Thyroid gland (tissue), 4 donors: ENCODE results near the gene VWA5B2.

Experiments used
- POLR2A ChIP-seq, 2 donors: fragments of 450-650 bp; IDR thresholded peaks; one replicate each; pipeline ENCODE4 v1.6.1; 2017; ENCODE audit warnings: antibody characterized with exemption in 2 of 2, mild to moderate bottlenecking in 2 of 2, moderate library complexity in 1 of 2
- TF ChIP-seq, protein P1 (sequence below), 6 experiments: fragments of 200-600 bp in 3 of 6; fragments of 450-650 bp in 3 of 6; sonication (generic) in 3 of 6; IDR thresholded peaks; one replicate each; pipeline ENCODE4 v1.5.1; 2016 to 2019; ENCODE audit warnings: antibody characterized with exemption in 6 of 6, mild to moderate bottlenecking in 2 of 6, inconsistent platforms in 1 of 6, moderate library complexity in 1 of 6

DNA sequence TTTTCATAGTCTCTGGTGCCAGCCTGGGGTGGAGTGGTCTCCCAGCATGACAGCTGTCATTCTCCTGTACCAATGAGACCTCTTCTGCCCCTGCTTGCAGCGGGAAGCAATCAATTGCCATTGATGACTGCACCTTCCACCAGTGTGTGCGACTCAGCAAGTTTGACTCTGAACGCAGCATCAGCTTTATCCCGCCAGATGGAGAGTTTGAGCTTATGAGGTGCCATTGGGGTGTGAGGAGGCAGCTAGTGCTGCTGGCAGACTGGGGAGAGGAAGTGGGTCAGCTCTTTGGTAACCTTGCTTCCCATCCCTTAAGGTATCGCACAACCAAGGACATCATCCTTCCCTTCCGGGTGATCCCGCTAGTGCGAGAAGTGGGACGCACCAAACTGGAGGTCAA lies 47.8 kb upstream of the VWA5B2 start:
- TF ChIP-seq POLR2A (IDR thresholded peaks at IDR 0.05) = no peak
- TF ChIP-seq, protein P1, sequence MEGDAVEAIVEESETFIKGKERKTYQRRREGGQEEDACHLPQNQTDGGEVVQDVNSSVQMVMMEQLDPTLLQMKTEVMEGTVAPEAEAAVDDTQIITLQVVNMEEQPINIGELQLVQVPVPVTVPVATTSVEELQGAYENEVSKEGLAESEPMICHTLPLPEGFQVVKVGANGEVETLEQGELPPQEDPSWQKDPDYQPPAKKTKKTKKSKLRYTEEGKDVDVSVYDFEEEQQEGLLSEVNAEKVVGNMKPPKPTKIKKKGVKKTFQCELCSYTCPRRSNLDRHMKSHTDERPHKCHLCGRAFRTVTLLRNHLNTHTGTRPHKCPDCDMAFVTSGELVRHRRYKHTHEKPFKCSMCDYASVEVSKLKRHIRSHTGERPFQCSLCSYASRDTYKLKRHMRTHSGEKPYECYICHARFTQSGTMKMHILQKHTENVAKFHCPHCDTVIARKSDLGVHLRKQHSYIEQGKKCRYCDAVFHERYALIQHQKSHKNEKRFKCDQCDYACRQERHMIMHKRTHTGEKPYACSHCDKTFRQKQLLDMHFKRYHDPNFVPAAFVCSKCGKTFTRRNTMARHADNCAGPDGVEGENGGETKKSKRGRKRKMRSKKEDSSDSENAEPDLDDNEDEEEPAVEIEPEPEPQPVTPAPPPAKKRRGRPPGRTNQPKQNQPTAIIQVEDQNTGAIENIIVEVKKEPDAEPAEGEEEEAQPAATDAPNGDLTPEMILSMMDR (IDR thresholded peaks at IDR 0.05) = no peak
